ENCODE data around the gene CDC42BPA.

DNA sequence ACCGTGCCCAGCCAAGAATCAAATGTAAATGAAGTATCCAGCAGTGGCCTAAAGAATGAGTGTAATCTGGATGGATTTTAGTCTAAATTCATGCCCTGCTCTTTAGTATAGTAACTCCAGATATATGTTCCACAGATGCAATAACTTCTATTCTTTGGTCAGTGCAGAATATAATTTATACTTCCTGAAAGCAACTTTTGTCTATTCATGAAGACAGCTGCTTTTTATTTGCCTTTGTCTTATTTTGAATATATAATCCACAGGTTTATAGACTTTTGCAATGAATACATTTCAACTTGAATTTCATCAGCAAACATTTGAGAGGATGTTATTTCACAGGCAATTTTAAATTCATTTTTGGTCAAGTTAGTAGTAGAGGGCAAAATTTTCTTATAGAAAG lies 54.4 kb downstream of the CDC42BPA start:
- TF ChIP-seq POLR2AphosphoS5 (IDR thresholded peaks at IDR 0.05; ENCODE audit: low read depth, low read length) (no peak), POLR2A (IDR thresholded peaks at IDR 0.05; ENCODE audit: low read depth, low read length) (no peak)

Measured in GM12892 (cell line).